ENCODE data around the gene SLCO3A1.

Gene SLCO3A1

GRCh38 chr15:92111291-92111690 is 257.8 kb downstream of the SLCO3A1 start:
- no peak for DNase-seq

DNA sequence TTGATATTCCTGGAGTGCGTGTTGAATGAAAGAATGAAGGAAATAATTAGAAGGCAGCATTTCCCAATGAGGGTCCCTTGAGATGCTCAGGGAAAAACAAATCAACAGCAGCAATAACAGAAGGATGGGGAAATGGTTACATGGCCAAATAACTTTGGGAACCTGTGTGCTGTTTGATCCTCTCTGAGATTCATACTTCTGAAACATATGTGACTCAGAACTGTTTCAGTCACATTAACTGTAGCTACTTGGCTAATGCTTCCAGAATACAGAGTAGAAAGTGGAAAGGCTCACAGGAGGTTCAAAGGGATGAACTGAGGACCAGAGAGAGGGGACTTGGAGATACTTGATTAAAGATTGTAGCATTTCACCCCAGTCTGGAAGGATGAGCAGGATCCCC is 258.2 kb downstream of the SLCO3A1 start:
- DNase-seq, result no peak

- no peak for DNase-seq
Measured at GRCh38 chr15:92112180-92112579, 258.7 kb downstream of the SLCO3A1 start.

DNA sequence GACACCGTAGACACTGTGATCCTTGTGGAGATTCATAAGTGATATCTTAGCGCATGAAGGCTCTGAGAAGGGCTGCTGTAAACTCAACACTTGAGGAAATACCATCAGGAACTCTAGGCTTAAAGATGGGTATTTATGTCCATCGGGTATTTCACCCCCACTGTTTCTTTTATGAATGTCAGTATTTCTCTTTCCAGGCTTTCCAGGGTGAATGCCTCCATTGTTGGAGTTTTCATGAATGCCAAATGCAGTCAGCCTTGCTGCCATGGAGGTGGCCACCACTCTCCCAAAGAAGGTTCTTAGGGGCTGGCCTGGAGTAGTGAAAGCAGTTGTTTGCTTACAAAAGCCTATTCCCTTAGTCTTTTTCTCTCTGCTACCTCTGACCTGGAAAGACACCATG is 259.2 kb downstream of the SLCO3A1 start:
- no peak for DNase-seq

- no peak for DNase-seq
Measured at GRCh38 chr15:92113832-92114231, 260.3 kb downstream of the SLCO3A1 start.

- DNase-seq, result no peak
Measured at GRCh38 chr15:92115834-92116233, 262.3 kb downstream of the SLCO3A1 start.

- DNase-seq, result no peak
Measured at GRCh38 chr15:92116330-92116729, 262.8 kb downstream of the SLCO3A1 start.

GRCh38 chr15:92117261-92117731 is 263.8 kb downstream of the SLCO3A1 start:
- no peak for DNase-seq

GRCh38 chr15:92118162-92118935 is 264.8 kb downstream of the SLCO3A1 start:
- DNase-seq, result no peak

GRCh38 chr15:92118936-92119325 is 265.4 kb downstream of the SLCO3A1 start:
- no peak for DNase-seq

- DNase-seq, result no peak
Measured at GRCh38 chr15:92120094-92120795, 266.7 kb downstream of the SLCO3A1 start.

GRCh38 chr15:92121047-92121446 is 267.5 kb downstream of the SLCO3A1 start:
- DNase-seq, result no peak

DNA sequence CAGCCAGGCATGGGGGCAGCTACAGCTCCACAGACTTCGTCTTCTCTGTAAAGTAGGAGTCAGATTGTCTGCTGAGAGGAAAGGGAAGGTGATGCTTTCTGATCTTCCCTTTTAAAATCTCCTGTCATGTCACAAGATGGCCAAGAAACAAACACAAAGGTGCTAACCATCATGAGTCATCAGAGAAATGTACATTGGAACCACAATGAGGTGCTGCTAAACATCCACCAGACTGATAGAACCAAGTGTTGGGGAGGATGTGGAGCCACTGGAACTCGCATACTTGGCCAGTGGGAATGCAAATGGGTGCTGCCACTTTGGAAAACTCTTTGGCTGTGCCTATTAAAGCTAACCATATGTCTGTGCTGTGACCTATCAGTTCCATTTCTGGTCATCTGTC is 268.8 kb downstream of the SLCO3A1 start:
- DNase-seq, result no peak

GRCh38 chr15:92123962-92124656 is 270.6 kb downstream of the SLCO3A1 start:
- no peak for DNase-seq

DNA sequence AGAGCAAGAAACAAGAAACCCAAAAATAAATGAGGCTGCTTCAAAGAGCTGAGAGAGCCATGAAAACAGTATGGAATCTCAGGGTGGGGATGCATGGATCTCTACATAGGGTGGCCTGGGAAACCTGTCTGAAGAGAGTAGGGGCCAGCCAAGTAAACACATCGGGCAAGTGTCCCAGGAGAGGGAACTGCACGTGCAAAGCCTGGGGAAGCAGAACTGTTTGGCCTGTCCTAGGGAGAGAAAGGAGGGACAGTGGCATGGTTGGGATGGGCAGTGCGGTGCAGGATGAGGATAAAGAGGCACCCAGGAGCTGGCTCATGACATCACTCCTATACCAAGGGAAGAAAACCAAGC is 271.1 kb downstream of the SLCO3A1 start:
- no peak for DNase-seq

GRCh38 chr15:92128788-92129187 is 275.3 kb downstream of the SLCO3A1 start:
- no peak for DNase-seq

GRCh38 chr15:92130244-92130643 is 276.7 kb downstream of the SLCO3A1 start:
- DNase-seq, result no peak

- no peak for DNase-seq
Measured at GRCh38 chr15:92130906-92131305, 277.4 kb downstream of the SLCO3A1 start.

- DNase-seq, result no peak
Measured at GRCh38 chr15:92132982-92133755, 279.7 kb downstream of the SLCO3A1 start.

DNA sequence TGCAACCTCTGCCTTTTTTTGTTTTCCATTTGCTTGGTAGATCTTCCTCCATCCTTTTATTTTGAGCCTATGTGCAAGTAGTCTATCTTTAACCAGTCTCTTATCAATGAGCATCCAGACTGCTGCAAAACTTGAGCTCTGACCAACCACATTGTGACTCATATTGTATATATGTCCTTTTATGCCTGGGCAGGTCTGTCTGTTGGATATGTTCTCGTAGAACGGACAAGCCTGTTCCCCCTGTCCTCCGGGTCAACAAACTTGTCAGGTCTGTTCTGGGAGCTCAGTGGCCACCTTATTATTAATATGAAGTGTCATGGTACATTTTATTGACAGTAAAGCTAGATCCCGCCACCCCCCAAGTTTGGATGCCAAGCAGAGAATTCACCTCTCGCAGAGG is 287.3 kb downstream of the SLCO3A1 start:
- no peak for DNase-seq

- no peak for DNase-seq
Measured at GRCh38 chr15:92141607-92142006, 288.1 kb downstream of the SLCO3A1 start.

- DNase-seq, result no peak
Measured at GRCh38 chr15:92142242-92143232, 289.0 kb downstream of the SLCO3A1 start.
